Activated T-cell treated with anti-CD3 and anti-CD28 coated beads, Interleukin-2, amount 50 U/mL, for 1 hour (primary cell): Measurements from ENCODE around the gene C11orf21.

Experiments
- DNase-seq: peaks from one replicate; pipeline ENCODE4 v3.0.0-alpha.2; 2020

C11orf21 gene

DNA sequence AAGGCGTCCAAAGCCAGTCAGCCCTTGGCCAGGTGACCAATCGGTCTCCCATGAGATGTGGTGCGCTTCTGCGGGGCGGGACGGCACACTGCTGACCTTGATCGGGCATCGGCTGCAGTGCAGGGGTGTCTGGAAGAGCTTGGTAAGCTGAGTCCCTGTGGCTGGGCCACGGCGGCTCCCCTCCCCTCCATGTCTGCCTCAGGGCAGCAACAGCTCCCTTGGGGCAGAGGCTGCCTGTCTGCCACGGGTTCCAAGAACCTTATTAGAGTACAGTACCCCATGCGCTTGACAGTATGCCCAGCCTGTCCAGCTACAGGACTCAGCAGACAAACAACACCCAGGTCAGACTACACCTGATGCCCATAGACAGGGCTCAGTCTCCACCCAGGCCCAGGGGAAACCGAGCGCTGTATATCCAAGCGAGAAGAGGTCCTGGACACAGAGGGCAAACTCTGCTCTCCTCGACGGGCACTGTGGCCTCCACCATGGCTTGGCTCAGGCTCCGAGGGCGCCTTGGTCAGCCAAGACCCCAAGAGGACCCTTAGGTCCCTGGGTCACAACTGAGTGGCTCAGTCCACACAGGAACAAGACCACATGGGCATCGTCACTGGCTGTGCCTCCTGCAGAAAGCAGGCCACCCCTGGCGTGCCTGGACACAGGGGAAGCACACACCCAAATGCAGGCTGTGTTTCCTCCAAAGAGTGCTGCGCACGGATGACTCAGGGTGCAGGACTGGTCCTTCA, 19.0 kb upstream of the C11orf21 start:
- DNase-seq, result no peak

GRCh38 chr11:2319791-2320472, 18.2 kb upstream of the C11orf21 start:
- DNase-seq, result no peak

GRCh38 chr11:2318707-2319106, 17.0 kb upstream of the C11orf21 start:
- no peak for DNase-seq

DNA sequence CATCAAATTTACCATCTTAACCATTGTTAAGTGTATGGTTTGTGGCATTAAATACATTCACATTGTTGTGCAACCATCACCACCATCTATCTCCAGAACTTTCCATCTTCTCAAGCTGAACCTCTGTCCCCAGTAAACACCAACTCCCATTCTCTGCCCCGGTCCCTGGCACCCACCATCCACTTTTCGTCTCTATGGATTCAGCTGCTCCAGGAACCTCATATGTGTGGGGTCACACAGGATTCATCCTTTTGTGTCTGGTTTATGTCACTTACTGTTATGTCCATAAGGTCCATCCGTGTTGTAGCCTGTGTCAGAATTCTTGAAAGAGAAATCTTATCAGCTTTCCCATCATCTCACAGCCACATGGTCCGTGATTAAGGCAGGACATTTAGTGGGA, 16.4 kb upstream of the C11orf21 start:
- DNase-seq, result no peak

GRCh38 chr11:2317354-2318050, 15.8 kb upstream of the C11orf21 start:
- no peak for DNase-seq

DNA sequence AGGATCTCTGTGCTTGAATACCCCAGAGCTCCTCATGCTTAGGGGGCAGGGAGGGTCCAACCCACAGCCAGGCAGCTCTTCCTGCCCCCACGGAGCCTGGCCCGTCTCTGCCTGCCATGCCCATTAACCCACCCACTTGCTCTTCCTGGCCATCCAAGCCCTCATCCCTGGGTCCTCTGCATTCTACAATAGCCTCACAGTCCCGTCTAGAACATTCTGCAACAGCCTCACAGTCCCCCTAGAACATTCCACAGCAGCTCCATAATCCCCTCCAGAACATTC, 15.2 kb upstream of the C11orf21 start:
- DNase-seq, result no peak

DNA sequence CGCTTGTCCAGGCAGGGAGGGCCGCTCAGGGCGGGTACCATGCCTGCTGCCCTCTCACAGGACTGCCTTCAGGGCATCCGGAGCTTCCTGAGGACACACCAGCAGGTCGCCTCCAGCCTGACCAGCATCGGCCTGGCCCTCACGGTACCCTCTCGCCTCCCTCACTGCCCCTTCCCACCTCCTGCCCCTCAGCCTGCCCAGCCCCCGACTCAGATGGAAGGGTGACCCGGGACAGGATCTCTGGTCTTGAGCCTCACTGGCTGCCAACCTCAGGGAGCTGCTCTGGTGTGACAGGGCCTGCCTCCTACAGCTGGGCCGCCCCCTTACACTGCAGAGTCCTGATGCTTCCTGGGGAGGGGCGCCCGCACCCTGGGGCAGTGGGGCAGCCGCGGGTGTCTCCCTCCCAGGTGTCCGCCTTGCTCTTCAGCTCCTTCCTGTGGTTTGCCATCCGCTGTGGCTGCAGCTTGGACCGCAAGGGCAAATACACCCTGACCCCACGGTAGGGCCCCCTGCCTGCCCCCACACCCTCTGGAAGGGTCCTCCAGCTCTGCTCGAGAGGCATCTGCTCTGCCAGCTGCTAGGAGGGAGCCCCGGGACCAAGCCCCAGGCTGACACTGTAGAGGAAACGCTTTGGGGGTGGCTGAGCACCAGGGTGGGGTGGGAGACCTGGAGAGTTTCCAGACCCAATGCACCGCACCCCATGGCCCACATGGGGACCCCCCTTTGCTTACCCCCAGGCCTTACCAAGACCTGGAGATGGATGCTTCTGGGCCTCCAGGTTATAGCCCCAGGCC, 14.6 kb upstream of the C11orf21 start:
- DNase-seq, result no peak

DNA sequence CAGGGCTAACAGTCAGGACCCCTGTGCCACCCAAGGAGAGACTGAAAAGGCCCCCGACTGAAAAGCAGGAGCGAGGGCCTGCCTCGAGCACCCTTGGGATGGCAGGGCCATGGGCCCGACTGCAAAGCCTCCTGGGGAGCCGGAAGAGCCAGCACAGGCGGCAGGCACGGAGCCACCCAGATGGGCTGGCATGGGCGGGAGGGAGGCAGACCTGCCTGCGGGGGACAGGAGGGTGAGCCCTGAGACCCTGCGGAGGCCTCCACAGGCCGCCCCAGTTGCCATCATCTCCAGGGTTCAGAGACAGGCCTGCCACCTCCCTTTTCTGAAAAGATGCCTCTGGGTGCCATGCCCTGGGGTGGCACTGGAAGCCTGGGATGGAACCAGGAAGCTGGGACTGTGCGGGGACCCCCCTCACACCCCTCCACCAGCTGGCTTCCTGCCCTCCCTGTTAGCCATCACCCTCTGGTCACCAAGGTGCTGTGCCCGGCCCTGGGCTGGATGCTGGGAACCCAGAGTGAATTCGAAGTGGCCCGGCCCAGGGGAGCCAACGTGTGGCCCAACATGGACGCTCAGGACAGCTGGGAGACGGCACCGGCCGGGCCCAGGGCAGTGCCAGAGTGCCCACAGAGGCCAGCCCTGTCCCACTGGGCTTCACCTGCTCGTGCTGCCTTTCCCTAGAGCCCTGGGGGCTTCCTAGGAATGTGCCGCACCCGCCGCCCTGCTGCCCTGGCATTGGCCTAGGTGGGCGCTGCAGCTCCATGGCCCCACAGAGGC, 13.9 kb upstream of the C11orf21 start:
- no peak for DNase-seq

DNA sequence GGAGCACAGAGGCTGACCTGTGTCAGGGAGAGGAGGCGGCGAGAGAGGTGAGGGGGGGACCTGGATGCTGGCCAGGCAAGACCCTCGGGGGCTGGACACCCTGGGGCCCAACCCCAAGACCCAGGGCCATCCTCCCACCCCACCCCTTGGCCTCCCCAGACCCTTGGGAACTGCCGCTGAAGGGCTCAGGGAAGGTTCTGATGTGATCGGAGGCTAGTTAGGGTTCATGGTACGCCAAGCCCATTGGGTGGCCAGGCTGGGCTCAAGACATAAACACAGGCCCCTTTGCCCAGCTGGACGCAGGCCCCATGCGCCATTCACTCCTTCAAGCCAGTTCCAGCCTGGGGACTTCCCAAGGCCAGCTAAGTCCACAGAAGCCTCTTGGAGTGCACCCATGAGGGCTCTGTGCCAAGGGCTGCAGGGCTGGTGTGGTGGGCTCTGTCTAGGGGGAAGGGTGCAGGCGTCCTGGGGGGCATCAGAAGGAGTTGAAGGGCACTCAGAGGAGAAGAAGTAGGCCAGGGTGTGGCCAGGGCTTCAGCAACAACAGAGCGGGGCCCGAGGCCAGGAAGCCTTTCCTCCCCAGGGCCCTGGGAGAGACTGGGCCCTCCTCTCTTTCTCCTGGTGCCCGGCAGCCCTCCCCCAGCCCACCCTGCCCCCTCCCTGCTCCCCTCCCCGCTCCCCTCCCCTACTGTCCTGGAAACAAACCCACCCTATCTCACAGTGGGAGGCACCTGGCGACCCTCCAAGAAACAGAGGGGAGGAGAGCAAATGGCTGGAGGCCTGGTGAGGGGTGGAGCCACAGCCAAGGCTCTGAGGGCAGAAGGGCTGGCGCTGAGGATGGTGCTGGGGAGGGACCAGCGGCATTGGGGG, 13.0 kb upstream of the C11orf21 start:
- no peak for DNase-seq

GRCh38 chr11:2314136-2314524, 12.4 kb upstream of the C11orf21 start:
- DNase-seq, result no peak

GRCh38 chr11:2313051-2313951, 11.6 kb upstream of the C11orf21 start:
- no peak for DNase-seq

DNA sequence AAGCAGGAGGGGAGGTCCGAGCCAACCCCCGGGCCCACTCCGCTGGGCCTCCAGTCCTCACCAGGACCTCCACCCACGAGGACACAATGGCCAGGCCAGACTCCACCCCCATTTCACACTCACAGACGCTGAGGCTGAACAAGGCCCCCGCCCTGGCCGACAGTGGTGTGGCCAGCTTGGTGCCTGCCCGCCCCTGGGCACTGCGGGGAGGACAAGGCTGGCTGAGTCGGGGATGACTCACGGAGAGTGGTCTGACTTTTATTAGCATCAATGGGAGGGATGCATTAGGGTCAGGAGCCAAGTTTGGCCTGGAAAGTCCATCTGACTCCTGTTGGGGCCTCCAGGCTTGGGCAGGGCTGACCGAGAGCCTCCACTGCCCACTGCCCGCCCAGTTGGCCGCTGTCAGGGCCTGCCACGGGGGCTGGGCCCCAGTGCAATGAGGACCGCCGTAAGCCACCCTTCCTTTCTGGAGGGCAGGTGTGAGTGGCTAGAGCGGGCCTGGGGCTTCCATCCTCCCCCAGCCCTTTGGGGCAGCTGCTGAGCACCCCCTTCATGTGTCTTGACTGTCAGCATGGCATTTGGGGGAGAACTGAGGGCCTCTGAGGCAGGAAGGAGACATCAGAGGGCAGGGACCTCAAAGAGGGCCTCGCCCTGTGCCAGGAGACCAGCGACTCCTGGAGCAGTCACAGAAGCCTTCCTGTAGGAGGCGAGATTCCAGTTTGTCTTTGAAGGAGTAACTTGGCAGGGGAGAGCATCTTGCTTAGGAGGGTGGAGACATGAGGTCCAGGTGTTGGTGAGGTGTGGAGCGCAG, 10.7 kb upstream of the C11orf21 start:
- DNase-seq, result no peak

DNA sequence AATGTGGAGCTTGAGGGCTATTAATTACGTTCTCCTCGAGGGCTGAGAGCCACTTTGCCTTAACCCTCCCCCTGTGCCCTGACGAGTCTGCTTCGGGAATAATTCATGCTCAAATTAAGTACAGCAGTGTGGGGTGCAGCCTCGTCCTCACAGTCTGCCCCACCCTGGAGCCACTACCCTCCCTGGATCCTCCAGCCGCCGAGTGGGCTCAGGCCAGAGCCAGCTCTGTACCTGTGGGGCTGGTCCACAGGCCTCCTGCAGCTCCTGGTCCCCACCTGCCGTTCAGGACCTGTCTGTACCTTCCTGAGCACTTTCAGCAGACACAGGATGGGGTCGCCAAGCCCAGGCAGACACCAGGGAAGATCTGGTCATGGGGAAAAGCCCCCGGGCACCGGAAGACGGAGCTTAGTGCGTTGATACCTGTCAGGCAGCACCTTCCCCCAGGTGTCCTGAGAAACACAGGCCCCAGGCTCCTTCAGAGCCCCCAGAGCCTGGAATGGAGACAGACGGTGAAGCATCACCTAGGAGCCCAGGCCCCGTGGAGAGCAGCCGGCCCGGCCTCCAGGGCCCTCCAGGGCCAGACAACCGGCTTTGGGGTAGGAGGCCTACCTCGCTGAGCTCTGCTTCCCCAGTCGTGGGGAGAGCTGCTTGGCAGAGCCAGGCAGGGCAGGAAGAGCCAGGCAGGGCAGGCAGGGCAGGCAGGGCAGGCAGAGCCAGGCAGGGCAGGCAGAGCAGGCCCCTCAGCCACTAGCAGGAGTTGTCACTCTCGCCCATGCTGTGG, 9.8 kb upstream of the C11orf21 start:
- no peak for DNase-seq

DNA sequence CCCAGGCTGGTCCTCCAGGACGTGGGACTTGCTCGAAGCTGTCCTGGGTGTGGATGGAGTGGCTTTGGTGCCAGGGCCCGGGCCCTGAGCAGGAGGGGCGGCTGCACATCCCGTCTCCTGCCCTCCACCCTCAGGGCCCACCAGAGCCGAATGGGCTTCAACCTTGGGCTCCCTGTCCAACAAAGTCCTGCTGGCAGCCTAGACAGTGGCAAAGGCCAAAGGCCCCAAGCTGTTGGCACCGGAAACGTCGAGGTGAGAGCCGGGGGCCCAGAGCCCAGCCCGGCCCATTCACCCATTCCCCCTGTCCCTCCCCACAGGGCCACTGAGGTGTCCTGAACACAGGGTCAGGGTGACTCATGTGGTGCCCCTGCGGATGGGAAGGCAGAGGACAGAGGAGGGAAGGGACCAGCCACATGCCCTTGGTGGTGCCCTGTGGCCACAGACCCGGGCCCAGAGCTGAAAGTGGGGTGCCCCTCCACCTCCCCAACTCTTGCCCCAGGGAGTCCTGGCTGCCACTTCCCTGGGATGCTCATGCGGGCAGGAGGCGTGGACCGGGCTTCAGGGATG, 9.2 kb upstream of the C11orf21 start:
- no peak for DNase-seq

- no peak for DNase-seq
These were observed 8.5 kb upstream of the C11orf21 start for GRCh38 chr11:2310073-2310785.

DNA sequence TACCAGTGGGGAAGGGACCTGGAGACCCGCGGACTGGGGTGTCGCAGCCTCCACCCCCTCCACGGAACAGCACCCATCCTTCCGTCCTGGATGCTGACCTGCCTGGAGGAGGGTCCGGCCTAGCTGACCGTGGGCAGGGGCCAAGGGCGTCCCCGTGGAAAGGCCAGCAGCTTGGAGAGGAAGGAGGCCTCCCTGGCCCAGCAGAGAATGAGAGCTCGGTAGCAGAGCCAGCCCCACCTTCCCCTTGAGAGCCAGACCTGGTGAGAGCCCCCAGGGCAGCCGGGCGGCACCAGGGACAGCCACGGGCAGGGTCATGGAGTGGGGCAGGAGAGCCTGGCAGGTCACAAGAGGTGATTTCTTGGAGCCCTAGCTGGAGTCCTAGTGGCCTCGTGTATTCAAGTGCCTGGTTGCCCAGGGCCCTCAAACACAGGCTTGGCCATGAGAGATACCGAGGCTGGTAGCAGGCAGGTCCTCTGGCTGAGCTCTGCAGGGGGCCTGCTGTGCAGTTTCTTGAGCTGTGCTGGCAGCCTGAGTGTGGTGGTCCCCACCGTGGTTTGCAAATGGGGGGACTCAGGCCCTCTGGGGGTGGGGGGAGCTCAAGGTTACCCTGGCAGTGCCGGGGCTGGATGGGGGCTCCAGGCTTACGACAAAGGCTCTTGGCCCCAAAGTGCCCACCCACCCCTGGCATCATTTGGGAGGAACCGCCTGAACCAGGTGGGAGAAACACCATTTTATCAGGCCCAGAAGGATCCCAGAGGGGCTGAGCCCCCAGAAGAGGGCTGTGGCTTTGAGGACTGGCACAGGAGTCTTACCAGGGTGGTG, 7.7 kb upstream of the C11orf21 start:
- DNase-seq, result no peak

GRCh38 chr11:2308713-2309112, 7.0 kb upstream of the C11orf21 start:
- no peak for DNase-seq
